ENCODE data around the gene SLC12A4. TPM values are rescaled to one million over a fixed set of nuclear protein-coding genes. Genes with fewer than 3 reads are reported as not detected.
A peak's percentile ranks its signal among the peaks of the same experiment; 100 is the strongest.

Gene SLC12A4
- total and polyA plus RNA-seq, 5 donors: 49.3 to 114 (median 65.1) TPM

GRCh38 chr16:67962135-67962534 is 6.3 kb downstream of the SLC12A4 start:
- H3K27ac ChIP-seq (ENCODE audit: low read length): peak overlapping the region; percentile 14
- intact Hi-C loops (cut with DNase I): no loop called here

GRCh38 chr16:67961551-67961957 is 6.9 kb downstream of the SLC12A4 start:
- Histone ChIP-seq H3K4me3 (ENCODE audit: low read length) (no peak overlapping the region), H3K27ac (ENCODE audit: low read length) (peak overlapping the region; percentile 14)
- no peak for ATAC-seq

More at GRCh38 chr16:67962135-67962534, 6.3 kb downstream of the SLC12A4 start:
- WGBS: 91% methylated on average over 8 of the region's 8 CpGs
- H3K4me1 ChIP-seq (ENCODE audit: control insufficient read depth, insufficient read depth, low read length): peaks cover 49% of the 10 kb centered on the region
- no peaks in the 10 kb centered on the region for H3K9me3 ChIP-seq (ENCODE audit: control insufficient read depth, low read length)
- no peak overlapping the region for H3K4me3 ChIP-seq (ENCODE audit: low read length)
- no peak for DNase-seq
- no peaks in the 10 kb centered on the region for H3K27me3 ChIP-seq (ENCODE audit: control insufficient read depth, insufficient read depth)
- no peak for ATAC-seq

GRCh38 chr16:67959536-67960329 is 8.7 kb downstream of the SLC12A4 start:
- H3K9me3 ChIP-seq (ENCODE audit: control insufficient read depth, low read length): no peaks in the 10 kb centered on the region
- no peak overlapping the region for H3K4me3 ChIP-seq (ENCODE audit: low read length)
- DNase-seq: peak; percentile 88 to 91 (median 89)
- intact Hi-C loops (cut with DNase I): no loop called here
- no peaks in the 10 kb centered on the region for H3K27me3 ChIP-seq (ENCODE audit: control insufficient read depth, insufficient read depth)
- ATAC-seq: peak; percentile 64 to 88
- 26% methylated on average over 11 of the region's 11 CpGs for WGBS
- peaks cover 30% of the 10 kb centered on the region for H3K4me1 ChIP-seq (ENCODE audit: control insufficient read depth, insufficient read depth, low read length)
- H3K27ac ChIP-seq (ENCODE audit: low read length): peak overlapping the region; percentile 87

More at GRCh38 chr16:67961551-67961957, 6.9 kb downstream of the SLC12A4 start:
- 82% methylated on average over 13 of the region's 13 CpGs for WGBS
- no peaks in the 10 kb centered on the region for H3K9me3 ChIP-seq (ENCODE audit: control insufficient read depth, low read length)
- intact Hi-C loops (cut with DNase I): no loop called here
- DNase-seq: no peak
- peaks cover 43% of the 10 kb centered on the region for H3K4me1 ChIP-seq (ENCODE audit: control insufficient read depth, insufficient read depth, low read length)
- no peaks in the 10 kb centered on the region for H3K27me3 ChIP-seq (ENCODE audit: control insufficient read depth, insufficient read depth)

GRCh38 chr16:67957622-67958021 is 10.8 kb downstream of the SLC12A4 start:
- Histone ChIP-seq H3K27ac (ENCODE audit: low read length) (no peak overlapping the region), H3K4me1 (ENCODE audit: control insufficient read depth, insufficient read depth, low read length) (peaks cover 15% of the 10 kb centered on the region)
- intact Hi-C loops (cut with DNase I): no loop called here

GRCh38 chr16:67954421-67955196 is 13.8 kb downstream of the SLC12A4 start:
- WGBS: 82% methylated on average over 10 of the region's 10 CpGs
- ATAC-seq: no peak

More at GRCh38 chr16:67957622-67958021, 10.8 kb downstream of the SLC12A4 start:
- Histone ChIP-seq H3K9me3 (ENCODE audit: control insufficient read depth, low read length) (no peaks in the 10 kb centered on the region), H3K4me3 (ENCODE audit: low read length) (no peak overlapping the region), H3K27me3 (ENCODE audit: control insufficient read depth, insufficient read depth) (no peaks in the 10 kb centered on the region)
- no peak for DNase-seq
- ATAC-seq: no peak
- WGBS: 92% methylated on average over 9 of the region's 9 CpGs

GRCh38 chr16:67953641-67954375 is 14.6 kb downstream of the SLC12A4 start:
- intact Hi-C loops (cut with DNase I): no loop called here
- Histone ChIP-seq H3K9me3 (ENCODE audit: control insufficient read depth, low read length) (no peaks in the 10 kb centered on the region), H3K27ac (ENCODE audit: low read length) (no peak overlapping the region), H3K27me3 (ENCODE audit: control insufficient read depth, insufficient read depth) (no peaks in the 10 kb centered on the region), H3K4me1 (ENCODE audit: control insufficient read depth, insufficient read depth, low read length) (peaks cover 4% of the 10 kb centered on the region), H3K4me3 (ENCODE audit: low read length) (no peak overlapping the region)
- WGBS: 83% methylated on average over 8 of the region's 8 CpGs
- peak in 1 of 3 donors; percentile 55 for DNase-seq
- no peak for ATAC-seq

More at GRCh38 chr16:67954421-67955196, 13.8 kb downstream of the SLC12A4 start:
- Histone ChIP-seq H3K27me3 (ENCODE audit: control insufficient read depth, insufficient read depth) (no peaks in the 10 kb centered on the region), H3K9me3 (ENCODE audit: control insufficient read depth, low read length) (no peaks in the 10 kb centered on the region), H3K27ac (ENCODE audit: low read length) (no peak overlapping the region), H3K4me1 (ENCODE audit: control insufficient read depth, insufficient read depth, low read length) (peaks cover 9% of the 10 kb centered on the region), H3K4me3 (ENCODE audit: low read length) (no peak overlapping the region)
- intact Hi-C loops (cut with DNase I): no loop called here
- no peak for DNase-seq

- Histone ChIP-seq H3K27me3 (ENCODE audit: control insufficient read depth, insufficient read depth) (no peaks in the 10 kb centered on the region), H3K4me1 (ENCODE audit: control insufficient read depth, insufficient read depth, low read length) (peaks cover 4% of the 10 kb centered on the region), H3K27ac (ENCODE audit: low read length) (no peak overlapping the region), H3K9me3 (ENCODE audit: control insufficient read depth, low read length) (no peaks in the 10 kb centered on the region), H3K4me3 (ENCODE audit: low read length) (no peak overlapping the region)
- peak; percentile 67 to 92 (median 88) for DNase-seq
- 32% methylated on average over 12 of the region's 12 CpGs for WGBS
- intact Hi-C loops (cut with DNase I): no loop called here
- peak; percentile 47 to 66 for ATAC-seq
These were observed 17.0 kb downstream of the SLC12A4 start for GRCh38 chr16:67951485-67951884.

GRCh38 chr16:67950335-67950843 is 18.0 kb downstream of the SLC12A4 start:
- Histone ChIP-seq H3K4me1 (ENCODE audit: control insufficient read depth, insufficient read depth, low read length) (peaks cover 4% of the 10 kb centered on the region), H3K27me3 (ENCODE audit: control insufficient read depth, insufficient read depth) (no peaks in the 10 kb centered on the region), H3K4me3 (ENCODE audit: low read length) (no peak overlapping the region), H3K27ac (ENCODE audit: low read length) (no peak overlapping the region), H3K9me3 (ENCODE audit: control insufficient read depth, low read length) (no peaks in the 10 kb centered on the region)
- ATAC-seq: no peak
- peak in 1 of 3 donors; percentile 57 for DNase-seq
- intact Hi-C loops (cut with DNase I): no loop called here
- 84% methylated on average over 16 of the region's 16 CpGs for WGBS

GRCh38 chr16:67949645-67950044 is 18.8 kb downstream of the SLC12A4 start:
- intact Hi-C loops (cut with DNase I): no loop called here
- WGBS: 89% methylated on average over 11 of the region's 11 CpGs
- Histone ChIP-seq H3K9me3 (ENCODE audit: control insufficient read depth, low read length) (no peaks in the 10 kb centered on the region), H3K4me3 (ENCODE audit: low read length) (no peak overlapping the region), H3K27ac (ENCODE audit: low read length) (no peak overlapping the region), H3K4me1 (ENCODE audit: control insufficient read depth, insufficient read depth, low read length) (peaks cover 4% of the 10 kb centered on the region), H3K27me3 (ENCODE audit: control insufficient read depth, insufficient read depth) (no peaks in the 10 kb centered on the region)
- DNase-seq: peak in 1 of 3 donors; percentile 65
- ATAC-seq: no peak

GRCh38 chr16:67948015-67948414 is 20.4 kb downstream of the SLC12A4 start:
- intact Hi-C loops (cut with DNase I): no loop called here
- no peaks in the 10 kb centered on the region for H3K27me3 ChIP-seq (ENCODE audit: control insufficient read depth, insufficient read depth)
- H3K4me1 ChIP-seq (ENCODE audit: control insufficient read depth, insufficient read depth, low read length): peaks cover 4% of the 10 kb centered on the region
- H3K9me3 ChIP-seq (ENCODE audit: control insufficient read depth, low read length): no peaks in the 10 kb centered on the region
- ATAC-seq (no peak), DNase-seq (peak in 2 of 3 donors; percentile 37 to 40)
- 96% methylated on average over 15 of the region's 15 CpGs for WGBS
- no peak overlapping the region for H3K4me3 ChIP-seq (ENCODE audit: low read length)
- H3K27ac ChIP-seq (ENCODE audit: low read length): no peak overlapping the region
